ENCODE results near the gene ZNF239. TPM values are rescaled to one million over a fixed set of nuclear protein-coding genes. Genes with fewer than 3 reads are reported as not detected.
"Not testable (repeated sequence)": the region's sequence is repeated elsewhere in the genome, so short reads cannot be mapped to it uniquely, and the experiment has no call there.

Gene ZNF239
- polyA plus RNA-seq, 2 of the 4 experiments (the other 2 are of a cell fraction): 3.2 to 4.7 TPM

GRCh38 chr10:43606323-43607198 is 32.1 kb upstream of the ZNF239 start, which contains the start of gene ZNF485 (continued):
- TF ChIP-seq RAD21 (conservative IDR thresholded peaks at IDR 0.05 in 1 of 2, IDR thresholded peaks at IDR 0.05 in 1 of 2): no peak
- no peak for TF ChIP-seq MAFK (IDR thresholded peaks at IDR 0.05; ENCODE audit: partially characterized antibody)
- peak; percentile 48; the same call in 1 of the 2 replicates for TF ChIP-seq ZSCAN20 (CRISPR knock-in tag; IDR thresholded peaks at IDR 0.05)
- TF ChIP-seq CBX8 (IDR thresholded peaks at IDR 0.05): no peak
- no peak for TF ChIP-seq HDAC2 (IDR thresholded peaks at IDR 0.05)
- no peak for TF ChIP-seq CHD4 (IDR thresholded peaks at IDR 0.05; ENCODE audit: borderline replicate concordance)
- no peak for TF ChIP-seq FOSB (CRISPR knock-in tag; IDR thresholded peaks at IDR 0.05)
- TF ChIP-seq POLR2A (IDR thresholded peaks at IDR 0.05; ENCODE audit: low read length): peak; percentile 73
- TF ChIP-seq SMC3 (IDR thresholded peaks at IDR 0.05): no peak

DNA sequence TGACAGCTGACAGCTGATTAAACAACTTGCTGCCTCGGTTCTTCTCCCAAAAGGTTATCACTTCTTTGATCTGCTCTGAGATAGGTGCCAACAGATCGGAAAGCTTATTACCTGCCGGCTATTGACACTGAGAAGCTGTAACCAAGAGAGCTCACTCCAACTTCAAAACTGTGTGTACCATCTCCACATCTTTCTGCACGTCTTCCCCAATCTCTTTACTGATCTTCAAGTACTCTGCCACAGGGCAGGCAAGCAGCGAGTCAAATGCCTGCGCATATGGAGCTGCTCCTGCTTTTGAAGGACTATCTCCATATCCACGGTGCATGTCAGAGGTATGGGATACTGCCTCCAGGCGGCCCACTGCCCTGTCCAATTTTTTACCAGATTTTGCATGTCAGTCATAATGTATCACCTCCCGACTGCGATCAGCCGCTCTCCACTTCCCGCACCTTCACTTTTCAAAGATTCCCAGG is 31.5 kb upstream of the ZNF239 start:
- DNase-seq (ENCODE audit: low read depth in 1 of 2, low spot score in 1 of 2) (no peak), ATAC-seq (peak; percentile 55 to 67; a peak in 5 of 6 replicates), FAIRE-seq (no peak)
- no peak overlapping the region; a peak in 1 of 6 replicates for H3K27ac ChIP-seq
- H3K4me2 ChIP-seq: peak overlapping the region; percentile 89
- TF ChIP-seq HOXB5 (CRISPR knock-in tag; IDR thresholded peaks at IDR 0.05) (no peak), SMC3 (IDR thresholded peaks at IDR 0.05) (no peak), JUNB (IDR thresholded peaks at IDR 0.05) (no peak), CBX8 (IDR thresholded peaks at IDR 0.05) (no peak), KDM5A (IDR thresholded peaks at IDR 0.05) (no peak), EHF (CRISPR knock-in tag; IDR thresholded peaks at IDR 0.05) (no peak), HOXA7 (CRISPR knock-in tag; IDR thresholded peaks at IDR 0.05) (no peak)
- WGBS (ENCODE audit: missing lambda C conversion rate): 73% methylated on average over 12 of the region's 12 CpGs
- peaks cover 14% of the 10 kb centered on the region for H3K9me3 ChIP-seq
- H3K4me1 ChIP-seq: no peaks in the 10 kb centered on the region
- CTCF ChIA-PET: no interaction called here
- peak overlapping the region; percentile 92 for H3K4me3 ChIP-seq
- POLR2A ChIA-PET: no interaction called here

GRCh38 chr10:43601576-43601975 is 27.2 kb upstream of the ZNF239 start:
- CTCF ChIA-PET: interaction anchor here (1.5 kb wide), 1 partner anchor 31 kb away, joined by 3 read pairs; no protein-coding TSS in a partner anchor
- WGBS (ENCODE audit: missing lambda C conversion rate): 30% methylated on average over 6 of the region's 6 CpGs

DNA sequence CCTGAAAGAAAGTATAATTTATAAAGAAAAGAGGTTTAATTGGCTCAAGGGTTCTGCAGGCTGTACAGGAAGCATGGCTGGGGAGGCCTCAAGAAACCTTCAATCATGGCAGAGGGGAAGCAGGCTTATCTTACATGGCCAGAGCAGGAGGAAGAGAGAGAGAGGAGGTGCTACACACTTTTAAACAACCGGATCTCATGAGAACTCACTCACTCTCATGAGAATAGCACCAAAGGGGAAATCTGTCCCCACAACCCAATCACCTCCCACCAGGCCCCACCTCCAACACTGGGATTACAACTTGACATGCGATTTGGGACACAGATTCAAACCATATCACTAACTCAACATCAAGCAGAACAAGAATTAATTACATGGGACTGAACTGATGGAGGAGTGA is 24.9 kb upstream of the ZNF239 start:
- ChIA-PET POLR2A (no interaction called here), CTCF (no interaction called here)
- Histone ChIP-seq H3K27ac (no peak overlapping the region), H3K4me2 (no peak overlapping the region), H3K4me3 (no peak overlapping the region), H3K4me1 (no peaks in the 10 kb centered on the region), H3K9me3 (peaks cover 8% of the 10 kb centered on the region; the same call in 2 of the 3 replicates)
- 9% methylated on average over 2 of the region's 2 CpGs for WGBS (ENCODE audit: missing lambda C conversion rate)
- FAIRE-seq (no peak), DNase-seq (ENCODE audit: low read depth in 1 of 2, low spot score in 1 of 2) (no peak), ATAC-seq (no peak)
- no peak for TF ChIP-seq FOXS1 (CRISPR knock-in tag; IDR thresholded peaks at IDR 0.05)
- TF ChIP-seq PBX3 (IDR thresholded peaks at IDR 0.05): no peak
- TF ChIP-seq, protein P1, sequence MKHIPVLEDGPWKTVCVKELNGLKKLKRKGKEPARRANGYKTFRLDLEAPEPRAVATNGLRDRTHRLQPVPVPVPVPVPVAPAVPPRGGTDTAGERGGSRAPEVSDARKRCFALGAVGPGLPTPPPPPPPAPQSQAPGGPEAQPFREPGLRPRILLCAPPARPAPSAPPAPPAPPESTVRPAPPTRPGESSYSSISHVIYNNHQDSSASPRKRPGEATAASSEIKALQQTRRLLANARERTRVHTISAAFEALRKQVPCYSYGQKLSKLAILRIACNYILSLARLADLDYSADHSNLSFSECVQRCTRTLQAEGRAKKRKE (CRISPR knock-in tag; IDR thresholded peaks at IDR 0.05; ENCODE audit: low read depth): no peak
- TF ChIP-seq EP300 (IDR thresholded peaks at IDR 0.05): no peak
- TF ChIP-seq CTCF (IDR thresholded peaks at IDR 0.05): no peak
- TF ChIP-seq MAZ (IDR thresholded peaks at IDR 0.05; ENCODE audit: borderline replicate concordance, low read depth, low read length): no peak
- no peak for TF ChIP-seq SREBF2 (IDR thresholded peaks at IDR 0.05)
- no peak for TF ChIP-seq TP53 (CRISPR knock-in tag; IDR thresholded peaks at IDR 0.05)
- no peak for TF ChIP-seq EHMT2 (IDR thresholded peaks at IDR 0.05; ENCODE audit: low read depth)
- no peak for TF ChIP-seq CBX8 (IDR thresholded peaks at IDR 0.05)
- TF ChIP-seq HOXB13 (CRISPR knock-in tag; IDR thresholded peaks at IDR 0.05; ENCODE audit: low read depth): no peak
- no peak for TF ChIP-seq ZNF302 (CRISPR knock-in tag; IDR thresholded peaks at IDR 0.05)
- no peak for TF ChIP-seq PHF8 (IDR thresholded peaks at IDR 0.05; ENCODE audit: borderline replicate concordance, low read depth)
- no peak for TF ChIP-seq HOXB5 (CRISPR knock-in tag; IDR thresholded peaks at IDR 0.05)
- no peak for TF ChIP-seq POLR2AphosphoS2 (conservative IDR thresholded peaks at IDR 0.05; ENCODE audit: low read length)
- no peak for TF ChIP-seq CBX2 (IDR thresholded peaks at IDR 0.05; ENCODE audit: borderline replicate concordance, low read depth)
- TF ChIP-seq CEBPB (IDR thresholded peaks at IDR 0.05): no peak

More at GRCh38 chr10:43601576-43601975, 27.2 kb upstream of the ZNF239 start:
- DNase-seq (ENCODE audit: low read depth in 1 of 2, low spot score in 1 of 2); H3K4me2 ChIP-seq; H3K4me3 ChIP-seq; ATAC-seq; POLR2A ChIA-PET; H3K27ac ChIP-seq; FAIRE-seq; H3K4me1 ChIP-seq: not testable (repeated sequence)
- peaks cover 16% of the 10 kb centered on the region for H3K9me3 ChIP-seq
